Upper lobe of right lung (tissue), 1 donor: ENCODE measurements around the gene ARMH2. TPM values are rescaled to one million over a fixed set of nuclear protein-coding genes. Genes with fewer than 3 reads are reported as not detected.

Source experiments
- ATAC-seq: fragments of 200-7000 bp; cut with Tn5 transposase; one replicate; pipeline ENCODE4 v1.9.1; 2020; ENCODE audit warnings: mild to moderate bottlenecking, moderate library complexity
- DNase-seq: peaks from one replicate; pipeline ENCODE4 v3.0.0-alpha.2; 2020
- H3K27ac ChIP-seq: fragments of 200-600 bp; one replicate; pipeline ENCODE4 v1.8.0; 2022
- H3K27me3 ChIP-seq: fragments of 200-600 bp; one replicate; pipeline ENCODE4 v1.8.0; 2022; ENCODE audit warnings: mild to moderate bottlenecking
- H3K36me3 ChIP-seq: fragments of 200-600 bp; one replicate; pipeline ENCODE4 v1.8.0; 2022
- H3K4me1 ChIP-seq: fragments of 200-600 bp; one replicate; pipeline ENCODE4 v1.8.0; 2022
- H3K4me3 ChIP-seq: fragments of 200-600 bp; one replicate; pipeline ENCODE4 v1.8.0; 2022; ENCODE audit warnings: mild to moderate bottlenecking
- H3K9me3 ChIP-seq: fragments of 200-600 bp; one replicate; pipeline ENCODE4 v1.8.0; 2022
- CTCF ChIP-seq: fragments of 200-600 bp; IDR thresholded peaks from one replicate; pipeline ENCODE4 v1.8.0; 2022; ENCODE audit warnings: antibody characterized with exemption
- intact Hi-C: fragments of 100-400 bp; cut with DNase I; formaldehyde crosslinking; loops from one replicate; pipeline ENCODE4 v1.11.0; 2022
- total RNA-seq: library from RNA; stranded (reverse); fragmentation: NEBNext Ultra II Directional; extraction: Animal tissue kit (Norgen Biotek cat#: 25700); gene quantifications from one replicate; pipeline ENCODE4 v1.2.1, GENCODE V29; 2021
- donor health status: DM: no; HTN: yes; CAD: no; lungs with severe emphysema.

ARMH2 gene
- total RNA-seq, 1 donor from 2014 or later: not detected

DNA sequence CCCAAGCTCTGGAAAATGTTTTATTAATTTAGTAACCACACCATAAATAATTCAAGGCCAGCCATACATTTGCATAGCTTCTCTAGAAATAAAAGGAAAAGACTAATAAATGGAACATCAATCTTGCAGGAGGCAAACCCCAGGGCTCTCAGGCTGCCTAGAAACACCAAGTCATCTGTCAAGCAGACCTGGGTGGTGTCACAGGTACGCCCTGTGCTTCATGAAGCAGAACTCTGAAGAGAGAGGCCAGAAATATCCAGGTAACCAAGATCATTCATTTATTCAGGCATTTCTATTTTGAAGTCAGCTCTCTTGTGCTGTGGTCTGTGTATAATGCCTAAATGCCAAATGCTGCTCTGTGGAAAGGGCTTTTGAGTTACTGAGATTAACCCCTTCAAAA lies 45.3 kb upstream of the ARMH2 start:
- Histone ChIP-seq H3K4me3 (no peak overlapping the region), H3K9me3 (no peaks in the 10 kb centered on the region), H3K27me3 (no peaks in the 10 kb centered on the region), H3K4me1 (no peaks in the 10 kb centered on the region), H3K36me3 (no peaks in the 10 kb centered on the region), H3K27ac (no peak overlapping the region)
- no peak for ATAC-seq
- intact Hi-C loops: no loop called here
- no peak for DNase-seq
- TF ChIP-seq CTCF: no peak

GRCh38 chr6:24840187-24840586 lies 41.5 kb upstream of the ARMH2 start:
- ATAC-seq: no peak
- Histone ChIP-seq H3K4me3 (no peak overlapping the region), H3K36me3 (no peaks in the 10 kb centered on the region), H3K9me3 (no peaks in the 10 kb centered on the region), H3K27ac (no peak overlapping the region), H3K27me3 (no peaks in the 10 kb centered on the region), H3K4me1 (no peaks in the 10 kb centered on the region)
- TF ChIP-seq CTCF: no peak
- DNase-seq: no peak
- intact Hi-C loops: no loop called here

DNA sequence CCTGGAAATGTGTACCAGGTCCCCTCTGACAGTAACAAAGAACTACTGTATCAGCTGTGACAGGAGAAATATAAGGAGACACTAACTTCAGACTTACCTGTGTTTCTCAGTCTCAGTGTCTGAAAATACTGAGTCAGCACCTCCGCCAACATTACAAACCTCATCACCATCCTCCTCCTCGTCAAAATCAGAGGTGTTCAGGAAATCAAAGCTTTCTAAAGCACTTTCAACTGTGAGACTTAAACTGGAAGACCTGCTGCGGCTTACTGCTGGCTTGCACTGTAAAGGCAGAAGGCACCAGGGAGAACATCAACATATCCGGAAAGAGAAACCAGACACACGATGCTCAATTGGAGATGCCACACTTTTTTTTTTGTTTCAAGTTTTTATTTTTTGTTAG lies 40.3 kb upstream of the ARMH2 start:
- Histone ChIP-seq H3K27me3 (no peaks in the 10 kb centered on the region), H3K36me3 (no peaks in the 10 kb centered on the region), H3K9me3 (no peaks in the 10 kb centered on the region), H3K4me1 (no peaks in the 10 kb centered on the region), H3K4me3 (no peak overlapping the region), H3K27ac (no peak overlapping the region)
- intact Hi-C loops: no loop called here
- no peak for TF ChIP-seq CTCF
- DNase-seq (no peak), ATAC-seq (no peak)

DNA sequence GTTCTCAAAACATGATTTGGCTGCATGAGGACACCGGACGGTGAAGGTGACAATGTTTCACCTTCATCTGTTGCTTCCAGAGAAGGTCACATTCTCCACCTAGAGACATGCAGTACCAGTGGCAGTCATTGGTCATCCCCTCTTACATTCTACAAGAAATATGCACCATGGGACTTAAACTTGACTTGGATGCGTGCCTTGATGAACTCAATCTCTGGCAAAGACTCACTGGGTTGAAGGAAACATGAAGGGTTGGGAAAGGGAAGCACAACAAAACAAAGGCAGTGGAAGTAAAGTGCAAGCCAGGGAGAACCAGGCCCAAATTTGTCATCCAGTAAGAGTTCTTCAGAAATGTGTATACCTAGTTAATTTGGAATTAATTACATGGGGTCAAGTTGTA lies 39.4 kb upstream of the ARMH2 start:
- no peak for TF ChIP-seq CTCF
- no peak for DNase-seq
- Histone ChIP-seq H3K4me1 (no peaks in the 10 kb centered on the region), H3K9me3 (no peaks in the 10 kb centered on the region), H3K36me3 (no peaks in the 10 kb centered on the region), H3K27ac (no peak overlapping the region), H3K27me3 (no peaks in the 10 kb centered on the region), H3K4me3 (no peak overlapping the region)
- intact Hi-C loops: no loop called here
- ATAC-seq: no peak

GRCh38 chr6:24836109-24836508 lies 37.4 kb upstream of the ARMH2 start:
- no peaks in the 10 kb centered on the region for H3K27me3 ChIP-seq
- TF ChIP-seq CTCF: no peak
- H3K27ac ChIP-seq: no peak overlapping the region
- ATAC-seq: no peak
- no peak for DNase-seq
- intact Hi-C loops: no loop called here
- no peaks in the 10 kb centered on the region for H3K9me3 ChIP-seq
- no peaks in the 10 kb centered on the region for H3K4me1 ChIP-seq
- no peak overlapping the region for H3K4me3 ChIP-seq
- no peaks in the 10 kb centered on the region for H3K36me3 ChIP-seq

- Histone ChIP-seq H3K27me3 (no peaks in the 10 kb centered on the region), H3K4me1 (no peaks in the 10 kb centered on the region), H3K4me3 (no peak overlapping the region), H3K9me3 (no peaks in the 10 kb centered on the region), H3K36me3 (no peaks in the 10 kb centered on the region), H3K27ac (no peak overlapping the region)
- TF ChIP-seq CTCF: no peak
- ATAC-seq (no peak), DNase-seq (no peak)
- intact Hi-C loops: no loop called here
Observed at GRCh38 chr6:24833711-24834386, 35.1 kb upstream of the ARMH2 start.
